ENCODE data around the gene CNPY4.

Gene CNPY4

DNA sequence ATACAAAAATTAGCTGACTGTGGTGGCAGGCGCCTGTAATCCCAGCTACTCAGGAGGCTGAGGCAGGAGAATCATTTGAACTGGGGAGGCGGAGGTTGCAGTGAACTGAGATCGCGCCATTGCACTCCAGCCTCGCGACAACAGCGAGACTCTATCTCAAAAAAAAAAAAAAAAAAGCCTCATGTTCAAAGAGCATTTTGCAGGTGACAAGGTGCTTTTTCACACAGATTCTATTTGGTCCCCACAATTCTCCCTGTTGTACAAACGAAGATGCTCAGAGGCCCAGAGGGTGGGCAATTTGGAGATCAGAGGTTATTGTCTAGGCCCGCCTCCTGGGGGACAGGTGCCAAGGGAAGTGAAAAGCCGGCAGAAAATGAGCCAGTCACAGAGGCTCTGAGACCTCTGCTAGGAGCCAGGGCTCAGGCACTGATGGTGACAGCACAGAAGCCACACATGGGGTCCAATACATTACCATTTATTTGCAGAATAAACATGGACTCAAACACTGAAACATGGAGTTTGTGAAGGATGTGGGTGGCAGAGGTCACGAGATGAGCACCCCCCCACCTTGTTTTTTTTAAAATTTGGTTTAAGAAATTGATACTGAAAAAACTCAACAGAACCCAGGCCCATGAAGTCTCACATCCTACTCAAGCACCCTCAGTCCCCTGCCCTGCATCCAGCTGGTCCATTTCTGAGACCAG, 49.9 kb downstream of the CNPY4 start:
- no peak overlapping the region for H3K4me3 ChIP-seq (ENCODE audit: low read depth, low read length)
- ChIA-PET CTCF (interaction anchor here (2.7 kb wide), 1 partner anchor 14 kb away, joined by 10 read pairs; no protein-coding TSS in a partner anchor), POLR2A (no interaction called here)
- TF ChIP-seq, protein P1, sequence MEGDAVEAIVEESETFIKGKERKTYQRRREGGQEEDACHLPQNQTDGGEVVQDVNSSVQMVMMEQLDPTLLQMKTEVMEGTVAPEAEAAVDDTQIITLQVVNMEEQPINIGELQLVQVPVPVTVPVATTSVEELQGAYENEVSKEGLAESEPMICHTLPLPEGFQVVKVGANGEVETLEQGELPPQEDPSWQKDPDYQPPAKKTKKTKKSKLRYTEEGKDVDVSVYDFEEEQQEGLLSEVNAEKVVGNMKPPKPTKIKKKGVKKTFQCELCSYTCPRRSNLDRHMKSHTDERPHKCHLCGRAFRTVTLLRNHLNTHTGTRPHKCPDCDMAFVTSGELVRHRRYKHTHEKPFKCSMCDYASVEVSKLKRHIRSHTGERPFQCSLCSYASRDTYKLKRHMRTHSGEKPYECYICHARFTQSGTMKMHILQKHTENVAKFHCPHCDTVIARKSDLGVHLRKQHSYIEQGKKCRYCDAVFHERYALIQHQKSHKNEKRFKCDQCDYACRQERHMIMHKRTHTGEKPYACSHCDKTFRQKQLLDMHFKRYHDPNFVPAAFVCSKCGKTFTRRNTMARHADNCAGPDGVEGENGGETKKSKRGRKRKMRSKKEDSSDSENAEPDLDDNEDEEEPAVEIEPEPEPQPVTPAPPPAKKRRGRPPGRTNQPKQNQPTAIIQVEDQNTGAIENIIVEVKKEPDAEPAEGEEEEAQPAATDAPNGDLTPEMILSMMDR (IDR thresholded peaks at IDR 0.05; ENCODE audit: insufficient read depth, low read length, missing control alignments) = no peak
- no peak for DNase-seq (ENCODE audit: low read depth, low spot score)

DNA sequence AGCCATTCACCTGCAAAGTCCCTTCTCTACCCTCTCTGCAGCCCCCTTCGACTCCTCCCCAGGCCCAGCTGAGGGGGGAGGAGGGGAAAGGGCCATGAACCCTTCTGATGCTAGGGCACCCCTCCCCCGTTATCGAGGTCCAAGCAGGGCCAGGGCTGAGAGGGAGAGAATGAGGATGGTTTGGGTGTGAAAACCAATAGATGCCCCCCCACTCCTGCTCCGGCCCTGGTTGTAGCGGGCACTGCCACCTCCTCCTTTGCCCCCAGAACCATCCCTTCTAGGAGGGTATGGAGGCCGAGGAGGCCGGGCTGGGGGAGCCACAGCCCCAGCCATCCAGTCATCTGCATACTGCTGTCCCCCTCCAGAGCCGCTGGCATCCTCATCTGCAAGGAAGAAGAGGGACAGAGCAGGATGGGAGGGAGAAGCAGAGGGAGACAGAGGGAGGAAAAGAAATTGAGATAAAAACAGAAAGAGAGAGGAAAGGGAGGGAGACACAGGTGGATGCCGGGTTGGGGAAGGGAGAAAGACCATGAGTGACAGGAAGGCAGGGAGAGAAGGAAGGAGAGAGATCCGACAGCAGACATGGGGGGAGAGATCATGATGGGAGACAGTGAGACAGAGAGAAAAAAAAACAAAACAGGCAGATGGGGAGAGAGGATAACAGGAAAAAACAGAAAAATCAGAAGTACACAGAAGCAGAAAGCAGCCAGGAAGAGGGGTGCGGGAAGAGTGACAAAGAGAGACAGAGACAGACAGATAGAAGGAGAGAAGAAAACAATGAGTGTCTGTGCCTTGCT, 50.9 kb downstream of the CNPY4 start:
- DNase-seq (ENCODE audit: low read depth, low spot score) = no peak
- ChIA-PET CTCF (interaction anchor here (2.0 kb wide), 1 partner anchor 38 kb away, joined by 13 read pairs; no protein-coding TSS in a partner anchor), POLR2A (no interaction called here)
- no peak overlapping the region for H3K4me3 ChIP-seq (ENCODE audit: low read depth, low read length)
- TF ChIP-seq, protein P1 (IDR thresholded peaks at IDR 0.05; ENCODE audit: insufficient read depth, low read length, missing control alignments) = no peak

GRCh38 chr7:100171087-100171681, 51.8 kb downstream of the CNPY4 start:
- CTCF ChIA-PET = interaction anchor here (1.9 to 2.0 kb wide), 2 partner anchors 39 to 46 kb away, joined by 6 to 13 read pairs; no protein-coding TSS in a partner anchor
- POLR2A ChIA-PET = no interaction called here
- no peak for DNase-seq (ENCODE audit: low read depth, low spot score)
- TF ChIP-seq, protein P1 (IDR thresholded peaks at IDR 0.05; ENCODE audit: insufficient read depth, low read length, missing control alignments) = no peak
- no peak overlapping the region; the same call in 1 of the 2 replicates for H3K4me3 ChIP-seq (ENCODE audit: low read depth, low read length)

DNA sequence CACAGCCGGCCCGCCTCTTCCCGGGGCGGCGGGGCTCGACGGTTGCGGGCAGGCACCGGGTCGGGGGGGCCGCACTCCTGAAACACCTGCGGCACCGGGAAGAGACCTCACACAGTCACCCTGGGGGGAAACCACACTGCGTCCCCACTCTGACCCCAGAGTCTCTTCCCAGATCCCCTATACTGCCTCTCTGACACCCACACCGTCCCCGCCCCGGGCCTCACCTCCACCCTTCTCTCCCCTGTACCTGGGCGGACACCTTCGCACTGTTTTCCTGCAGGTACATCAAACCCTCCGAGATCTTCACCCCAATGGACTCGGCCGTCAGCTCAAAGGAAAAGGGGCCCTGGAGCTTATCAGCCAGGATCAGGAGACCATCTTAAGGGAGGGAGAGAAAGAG, 52.4 kb downstream of the CNPY4 start:
- TF ChIP-seq, protein P1 (IDR thresholded peaks at IDR 0.05; ENCODE audit: insufficient read depth, low read length, missing control alignments) = no peak
- ChIA-PET POLR2A (no interaction called here), CTCF (interaction anchor here (1.0 to 2.0 kb wide), 4 partner anchors 10 to 45 kb away, joined by 4 to 13 read pairs (median 6); no protein-coding TSS in a partner anchor)
- no peak overlapping the region for H3K4me3 ChIP-seq (ENCODE audit: low read depth, low read length)
- DNase-seq (ENCODE audit: low read depth, low spot score) = no peak

GRCh38 chr7:100173806-100174495, 54.5 kb downstream of the CNPY4 start:
- H3K4me3 ChIP-seq (ENCODE audit: low read depth, low read length) = no peak overlapping the region
- TF ChIP-seq, protein P1 (IDR thresholded peaks at IDR 0.05; ENCODE audit: insufficient read depth, low read length, missing control alignments) = no peak
- POLR2A ChIA-PET = no interaction called here
- CTCF ChIA-PET = no interaction called here
- no peak for DNase-seq (ENCODE audit: low read depth, low spot score)
